ENCODE results near the gene PIK3R6.
A peak's percentile ranks its signal among the peaks of the same experiment; 100 is the strongest.

Gene PIK3R6

GRCh38 chr17:8846768-8847211, 20.7 kb downstream of the PIK3R6 start:
- peak in 1 of 2 donors; percentile 14 for DNase-seq

- no peak for DNase-seq
Observed at GRCh38 chr17:8844229-8845218, 22.9 kb downstream of the PIK3R6 start.

GRCh38 chr17:8843344-8843743, 24.1 kb downstream of the PIK3R6 start:
- no peak for DNase-seq

- DNase-seq, result no peak
Observed at GRCh38 chr17:8841844-8842243, 25.6 kb downstream of the PIK3R6 start.

GRCh38 chr17:8839410-8839935, 28.0 kb downstream of the PIK3R6 start:
- DNase-seq, result no peak

- DNase-seq, result no peak
Observed at GRCh38 chr17:8838551-8839095, 28.9 kb downstream of the PIK3R6 start.

- DNase-seq, result no peak
Observed at GRCh38 chr17:8837563-8838075, 29.9 kb downstream of the PIK3R6 start.

GRCh38 chr17:8836821-8837562, 30.5 kb downstream of the PIK3R6 start:
- DNase-seq, result no peak

GRCh38 chr17:8835631-8836364, 31.7 kb downstream of the PIK3R6 start:
- no peak for DNase-seq

- DNase-seq, result no peak
Observed at GRCh38 chr17:8835106-8835505, 32.4 kb downstream of the PIK3R6 start.

- peak; percentile 14 to 28 for DNase-seq
Observed at GRCh38 chr17:8832711-8833352, 34.6 kb downstream of the PIK3R6 start.

- no peak for DNase-seq
Observed at GRCh38 chr17:8831234-8831849, 36.1 kb downstream of the PIK3R6 start.

- no peak for DNase-seq
Observed at GRCh38 chr17:8830141-8830540, 37.3 kb downstream of the PIK3R6 start.

GRCh38 chr17:8829036-8829941, 38.2 kb downstream of the PIK3R6 start:
- DNase-seq, result no peak

GRCh38 chr17:8828517-8828875, 39.0 kb downstream of the PIK3R6 start:
- no peak for DNase-seq

GRCh38 chr17:8826808-8827435, 40.6 kb downstream of the PIK3R6 start:
- no peak for DNase-seq

GRCh38 chr17:8825802-8826201, 41.7 kb downstream of the PIK3R6 start:
- DNase-seq, result no peak

- no peak for DNase-seq
Observed at GRCh38 chr17:8823279-8823678, 44.2 kb downstream of the PIK3R6 start.

- DNase-seq, result no peak
Observed at GRCh38 chr17:8822401-8823035, 45.0 kb downstream of the PIK3R6 start.

Data from CD4-positive, alpha-beta T cell treated with Interleukin-4 for 1 hour (primary cell).